Measurements from ENCODE around the gene ANKMY1. TPM values are rescaled to one million over a fixed set of nuclear protein-coding genes. Genes with fewer than 3 reads are reported as not detected.

The ANKMY1 gene, protein sequence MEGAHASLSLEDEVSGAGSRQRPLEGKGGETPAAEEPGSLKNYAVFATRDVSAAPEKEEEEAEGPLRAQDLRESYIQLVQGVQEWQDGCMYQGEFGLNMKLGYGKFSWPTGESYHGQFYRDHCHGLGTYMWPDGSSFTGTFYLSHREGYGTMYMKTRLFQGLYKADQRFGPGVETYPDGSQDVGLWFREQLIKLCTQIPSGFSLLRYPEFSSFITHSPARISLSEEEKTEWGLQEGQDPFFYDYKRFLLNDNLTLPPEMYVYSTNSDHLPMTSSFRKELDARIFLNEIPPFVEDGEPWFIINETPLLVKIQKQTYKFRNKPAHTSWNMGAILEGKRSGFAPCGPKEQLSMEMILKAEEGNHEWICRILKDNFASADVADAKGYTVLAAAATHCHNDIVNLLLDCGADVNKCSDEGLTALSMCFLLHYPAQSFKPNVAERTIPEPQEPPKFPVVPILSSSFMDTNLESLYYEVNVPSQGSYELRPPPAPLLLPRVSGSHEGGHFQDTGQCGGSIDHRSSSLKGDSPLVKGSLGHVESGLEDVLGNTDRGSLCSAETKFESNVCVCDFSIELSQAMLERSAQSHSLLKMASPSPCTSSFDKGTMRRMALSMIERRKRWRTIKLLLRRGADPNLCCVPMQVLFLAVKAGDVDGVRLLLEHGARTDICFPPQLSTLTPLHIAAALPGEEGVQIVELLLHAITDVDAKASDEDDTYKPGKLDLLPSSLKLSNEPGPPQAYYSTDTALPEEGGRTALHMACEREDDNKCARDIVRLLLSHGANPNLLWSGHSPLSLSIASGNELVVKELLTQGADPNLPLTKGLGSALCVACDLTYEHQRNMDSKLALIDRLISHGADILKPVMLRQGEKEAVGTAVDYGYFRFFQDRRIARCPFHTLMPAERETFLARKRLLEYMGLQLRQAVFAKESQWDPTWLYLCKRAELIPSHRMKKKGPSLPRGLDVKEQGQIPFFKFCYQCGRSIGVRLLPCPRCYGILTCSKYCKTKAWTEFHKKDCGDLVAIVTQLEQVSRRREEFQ
- 5.1 TPM for total RNA-seq
- long read RNA-seq, partial matches to known transcripts, result 1 of 7 reads
- long read RNA-seq, other reads (novel, unspliced or antisense), result 6 of 7 reads

- intact Hi-C loops (cut with micrococcal nuclease), result no loop called here
- peak; percentile 17 for ATAC-seq
Measured at GRCh38 chr2:240557808-240558207, at the start of gene ANKMY1. ANKMY1 (minus strand) TSS chr2:240557988; CDS start chr2:240557335, 653 bp downstream.

DNA sequence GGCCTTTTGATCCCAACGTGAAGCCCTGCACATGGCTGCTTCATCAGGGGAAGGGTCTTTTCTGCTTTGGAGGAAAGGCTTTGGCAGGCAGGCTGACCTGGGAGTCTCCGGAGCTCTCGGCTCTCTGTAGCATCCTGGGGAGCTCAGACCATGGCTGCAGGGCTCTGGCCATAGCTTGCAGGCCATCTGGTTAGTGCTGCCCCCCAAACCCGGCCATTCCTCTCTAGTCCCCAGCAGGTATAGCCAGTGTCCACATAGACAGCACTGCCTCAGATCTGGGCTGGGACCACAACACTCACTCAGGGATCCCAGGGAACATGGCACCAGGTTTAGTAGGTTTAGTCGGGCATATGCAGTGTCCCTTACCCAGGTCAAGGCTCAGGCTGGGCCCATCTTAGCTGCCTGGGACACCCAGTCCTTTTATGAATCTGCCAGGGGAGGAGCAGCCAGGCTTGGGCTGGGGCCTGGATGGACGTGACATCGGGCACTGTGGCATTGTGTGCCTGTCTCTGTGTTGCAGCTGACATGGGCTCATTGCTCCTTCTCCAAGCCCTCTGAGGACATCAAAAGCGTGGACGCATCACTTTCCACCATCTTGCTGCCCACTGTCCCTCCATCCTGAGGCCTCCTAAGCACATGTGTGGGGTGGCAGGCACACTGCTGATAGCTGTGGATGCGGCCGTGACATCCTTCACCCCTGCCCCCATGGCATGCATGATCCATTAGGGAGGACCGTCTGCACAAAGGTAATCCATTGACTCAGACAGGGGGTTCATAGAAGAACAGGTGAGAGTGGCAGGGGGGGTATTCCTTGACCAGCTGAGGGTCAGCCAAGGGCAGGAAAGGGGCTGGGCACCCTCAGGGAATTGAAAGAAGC lies 48.3 kb upstream of the ANKMY1 start:
- no peak for DNase-seq
- intact Hi-C loops (cut with micrococcal nuclease), result no loop called here
- ATAC-seq, result no peak

More at GRCh38 chr2:240557808-240558207, at the start of gene ANKMY1:
- peak; percentile 82 for DNase-seq

DNA sequence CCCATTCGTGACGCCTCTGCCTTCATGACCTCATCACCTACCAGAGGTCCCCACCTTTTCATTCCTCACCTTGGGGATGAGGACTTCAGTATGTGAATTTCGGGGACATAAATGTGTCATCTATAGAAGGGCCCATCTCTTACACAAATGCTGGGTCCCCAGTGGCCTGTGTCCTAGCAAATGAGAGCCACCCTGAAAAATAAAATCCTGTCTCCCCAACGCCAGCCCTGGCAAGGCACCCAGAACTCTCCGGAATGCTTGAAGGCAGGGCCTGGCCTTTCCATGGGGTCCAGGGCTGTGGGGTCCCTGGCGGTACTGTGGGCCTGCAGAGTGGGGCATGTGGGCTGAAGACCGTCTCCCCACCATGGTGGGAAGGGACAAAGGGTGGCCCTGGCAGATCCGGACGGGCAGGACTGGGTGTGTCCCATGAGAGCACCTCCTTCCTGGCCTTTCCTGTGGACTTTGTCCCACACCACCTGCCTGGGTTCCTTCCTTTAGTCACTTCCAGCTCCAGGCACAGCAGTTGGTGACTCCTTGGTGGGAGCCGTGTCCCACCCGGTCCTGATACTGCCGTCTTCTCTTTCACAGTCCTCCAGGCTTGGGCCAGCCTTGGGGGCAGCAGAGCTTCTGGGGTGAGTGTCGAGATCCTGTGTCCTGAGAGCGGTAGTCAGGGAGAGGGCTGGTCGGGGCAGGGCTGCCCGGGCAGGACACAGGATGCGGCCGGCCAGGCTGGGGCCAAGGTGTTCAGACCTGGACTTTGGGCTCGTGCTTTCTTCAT lies 47.3 kb upstream of the ANKMY1 start:
- intact Hi-C loops (cut with micrococcal nuclease), result no loop called here
- DNase-seq, result peak; percentile 22
- no peak for ATAC-seq

- intact Hi-C loops (cut with micrococcal nuclease), result no loop called here
- DNase-seq (peak; percentile 81), ATAC-seq (peak; percentile 68)
Measured at GRCh38 chr2:240604291-240604938, 46.6 kb upstream of the ANKMY1 start.

DNA sequence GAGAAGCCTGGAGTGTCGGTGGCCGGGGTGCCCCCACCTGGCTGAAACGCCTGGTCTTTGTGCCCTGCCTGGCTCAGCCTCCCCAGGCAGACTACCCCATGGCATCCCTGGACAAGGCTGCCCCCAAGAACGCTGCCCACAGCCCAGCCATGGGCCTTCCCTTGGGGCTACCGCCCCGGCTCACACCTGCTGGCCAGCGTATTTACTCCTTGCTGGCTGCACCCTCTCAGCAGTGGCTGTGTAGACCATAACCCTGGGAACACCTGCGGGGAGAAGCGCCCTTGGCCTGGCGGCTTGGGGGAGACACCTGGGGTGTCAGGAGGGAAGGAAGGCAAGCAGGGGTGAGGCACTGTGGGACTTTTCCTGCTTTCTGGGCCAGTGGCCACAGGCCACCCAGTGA lies 46.1 kb upstream of the ANKMY1 start:
- DNase-seq (no peak), ATAC-seq (no peak)
- intact Hi-C loops (cut with micrococcal nuclease), result no loop called here

GRCh38 chr2:240603081-240603835 lies 45.5 kb upstream of the ANKMY1 start:
- ATAC-seq (no peak), DNase-seq (no peak)
- intact Hi-C loops (cut with micrococcal nuclease), result no loop called here

GRCh38 chr2:240602266-240603050 lies 44.7 kb upstream of the ANKMY1 start:
- intact Hi-C loops (cut with micrococcal nuclease), result no loop called here
- ATAC-seq (no peak), DNase-seq (peak; percentile 21)

- DNase-seq (peak; percentile 20), ATAC-seq (no peak)
- intact Hi-C loops (cut with micrococcal nuclease), result no loop called here
Measured at GRCh38 chr2:240601831-240602160, 44.0 kb upstream of the ANKMY1 start.

DNA sequence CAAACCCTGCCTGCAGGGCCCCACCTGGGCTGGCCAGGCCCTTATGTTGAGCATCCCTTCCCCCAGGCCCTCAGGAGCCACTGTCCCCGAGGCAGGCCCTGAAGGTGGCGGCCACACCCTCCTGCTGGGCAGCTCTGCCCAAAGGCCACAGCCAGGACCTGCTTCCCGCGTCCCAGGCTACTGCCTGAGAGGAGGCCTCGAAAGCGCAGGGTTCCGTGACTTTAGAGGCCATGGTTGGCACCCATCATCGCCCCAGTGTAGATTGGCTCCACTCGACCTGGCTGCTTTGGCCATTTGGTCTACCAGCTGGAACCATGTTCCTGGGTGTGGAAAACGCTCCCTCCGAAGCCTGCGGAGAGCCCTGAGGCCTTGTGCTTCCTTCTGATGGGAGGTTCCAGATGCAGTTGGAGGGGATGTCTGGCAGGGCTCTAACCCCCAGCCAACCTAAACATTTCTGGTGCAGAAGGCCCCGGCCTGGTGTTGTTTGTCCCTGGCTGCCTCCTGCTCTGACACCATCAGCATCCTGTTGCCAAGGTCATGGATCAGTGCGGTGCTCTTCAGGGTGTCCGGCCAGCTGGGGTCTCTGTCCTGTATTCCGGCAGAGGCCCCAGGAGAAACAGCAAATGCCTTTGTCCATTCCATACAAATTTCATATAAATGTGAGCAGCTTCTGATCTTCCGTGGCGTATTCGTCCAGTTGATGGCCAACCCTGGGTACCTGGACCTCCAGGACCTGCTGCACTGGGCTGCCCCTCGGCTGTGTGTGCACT lies 43.5 kb upstream of the ANKMY1 start:
- intact Hi-C loops (cut with micrococcal nuclease), result no loop called here
- DNase-seq (no peak), ATAC-seq (no peak)

DNA sequence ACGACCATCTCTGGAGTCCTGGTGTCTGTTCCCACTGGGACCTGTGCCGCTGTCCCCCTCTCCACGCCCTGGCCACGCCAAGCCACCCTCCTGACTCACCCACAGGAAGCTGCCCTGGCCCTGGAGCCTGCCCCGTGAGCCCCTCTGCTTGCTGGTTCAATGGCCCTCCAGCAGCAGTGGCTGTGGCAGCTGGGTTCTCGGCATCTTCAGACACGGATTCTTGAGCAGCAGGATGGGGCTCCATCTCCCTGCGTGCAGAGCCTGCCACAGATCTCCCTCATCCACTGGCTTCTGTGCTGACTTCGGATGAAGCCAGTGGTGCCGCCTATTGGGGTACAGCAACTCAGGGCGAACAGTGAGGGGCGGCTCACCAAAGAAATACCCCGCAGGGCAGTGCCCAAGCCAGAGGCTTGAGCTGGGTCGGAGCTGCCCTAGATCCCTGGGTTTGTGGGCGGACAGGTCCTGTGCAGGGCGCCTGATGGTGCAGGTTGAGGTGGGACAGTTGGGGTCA lies 42.7 kb upstream of the ANKMY1 start:
- ATAC-seq (no peak), DNase-seq (no peak)
- intact Hi-C loops (cut with micrococcal nuclease), result no loop called here

DNA sequence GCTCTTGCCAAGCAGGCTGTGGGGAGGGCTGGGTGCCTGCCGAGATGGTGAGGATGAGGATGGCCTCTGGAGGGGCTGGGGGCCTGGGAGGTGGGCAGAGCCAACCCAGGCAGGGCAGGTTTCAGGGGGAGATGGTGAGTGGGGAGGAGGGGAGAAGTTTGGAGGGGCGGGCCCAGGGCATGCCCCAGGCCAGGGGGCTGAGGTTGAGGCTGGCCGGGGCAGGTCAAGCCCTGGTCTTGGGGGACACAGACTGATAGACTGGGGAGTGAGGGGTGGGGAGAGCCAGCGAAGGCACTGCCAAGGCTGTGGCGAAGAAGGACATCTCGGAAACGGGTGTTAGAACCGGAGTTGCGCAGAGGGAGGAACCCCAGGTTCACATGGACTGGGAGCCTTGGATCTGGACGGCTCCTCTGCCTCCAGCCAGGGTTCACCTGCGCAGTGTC lies 41.4 kb upstream of the ANKMY1 start:
- DNase-seq (no peak), ATAC-seq (no peak)
- intact Hi-C loops (cut with micrococcal nuclease), result no loop called here

DNA sequence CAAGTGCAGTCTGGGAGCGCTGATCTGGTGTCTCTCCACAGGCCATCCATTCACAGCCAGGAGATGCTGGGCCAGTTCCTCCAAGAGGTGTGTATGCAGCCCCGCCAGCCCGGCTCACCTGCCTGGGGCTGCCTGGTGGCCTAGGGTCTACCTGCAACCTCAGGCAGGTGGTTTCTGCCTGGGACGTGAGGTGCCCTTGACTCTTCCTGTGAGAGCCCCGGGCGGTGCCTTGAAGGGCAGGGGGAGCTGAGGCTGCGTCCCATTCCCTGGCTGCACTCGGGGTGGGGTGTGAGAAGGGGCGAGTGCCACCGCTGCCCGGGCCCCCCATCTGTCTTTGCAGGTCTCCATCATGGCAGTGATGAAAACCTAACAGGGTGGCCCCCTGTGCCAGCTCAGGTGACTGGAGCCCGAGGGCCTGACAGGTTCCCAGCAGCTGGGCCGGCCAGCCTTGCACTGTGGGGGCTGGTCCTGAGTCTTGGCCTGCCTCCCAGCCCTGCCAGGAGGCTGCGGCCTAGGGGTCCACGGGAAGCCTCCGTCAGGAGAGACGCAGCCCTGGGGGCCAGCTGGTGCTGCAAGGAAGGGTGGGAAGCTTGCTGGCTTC lies 40.6 kb upstream of the ANKMY1 start:
- DNase-seq (peak; percentile 29), ATAC-seq (no peak)
- intact Hi-C loops (cut with micrococcal nuclease), result no loop called here

DNA sequence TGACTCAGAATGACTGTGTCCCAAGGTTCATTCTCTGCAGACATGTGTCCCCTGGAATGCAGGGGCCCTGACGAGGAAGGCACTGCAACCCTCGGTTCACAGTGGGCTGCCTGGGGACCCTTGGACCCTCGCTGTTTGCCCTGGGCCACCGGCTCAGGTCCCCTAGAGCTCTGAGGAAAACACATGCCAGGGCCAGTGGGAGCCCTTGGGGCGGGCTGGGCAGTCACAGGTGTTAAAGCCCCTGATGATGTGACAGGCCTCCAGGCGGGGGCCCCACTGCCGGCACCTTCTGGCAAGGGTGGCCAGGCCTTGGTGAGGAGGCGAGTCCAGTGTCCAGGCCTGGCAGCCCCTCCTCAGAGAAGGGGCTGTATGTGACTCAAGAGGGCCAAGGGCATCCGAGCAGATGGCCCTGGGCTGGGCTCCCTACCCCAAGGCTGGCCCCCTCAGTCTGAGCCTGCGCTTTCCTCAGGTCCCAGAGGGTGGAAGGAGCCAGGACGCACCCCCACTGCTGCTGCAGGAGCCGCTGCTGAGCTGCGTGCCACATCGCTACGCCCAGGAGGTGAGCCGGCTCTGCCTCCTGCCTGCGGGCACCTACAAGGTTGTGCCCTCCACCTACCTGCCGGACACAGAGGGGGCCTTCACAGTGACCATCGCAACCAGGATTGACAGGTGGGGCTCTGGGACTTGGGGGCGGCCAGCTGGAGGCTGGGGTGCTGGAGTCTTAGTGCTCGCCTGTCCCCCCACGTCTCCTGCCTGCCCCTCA lies 39.8 kb upstream of the ANKMY1 start:
- intact Hi-C loops (cut with micrococcal nuclease), result no loop called here
- no peak for ATAC-seq
- DNase-seq, result peak; percentile 27

GRCh38 chr2:240597054-240597418 lies 39.2 kb upstream of the ANKMY1 start:
- no peak for ATAC-seq
- intact Hi-C loops (cut with micrococcal nuclease), result no loop called here
- DNase-seq, result no peak
